Fibroblast of the aortic adventitia (primary cell): Measurements from ENCODE around the gene BAIAP3. TPM values are rescaled to one million over a fixed set of nuclear protein-coding genes. Genes with fewer than 3 reads are reported as not detected.

Experiments used
- DNase-seq: peaks from one replicate; pipeline ENCODE4 v3.0.0-alpha.2; 2010; ENCODE audit warnings: low read depth
- H3K4me3 ChIP-seq: 2 replicates; pipeline ENCODE4 v1.5.1; 2011; ENCODE audit warnings: low read depth, mild to moderate bottlenecking, control low read depth, low read length, moderate library complexity
- CTCF ChIP-seq: IDR thresholded peaks from 2 replicates; pipeline ENCODE4 v1.5.1; 2011; ENCODE audit warnings: mild to moderate bottlenecking, low read length, control low read depth, inconsistent platforms; ENCODE audit not compliant: insufficient read depth
- total RNA-seq: library from RNA; depleted of rRNA; stranded (reverse); fragments of >200 nt; gene quantifications from 2 replicates; pipeline ENCODE4 v1.2.3, GENCODE V29; 2012; ENCODE audit warnings: low replicate concordance

The BAIAP3 gene
- total RNA-seq, 1 donor: 0.09 TPM

- TF ChIP-seq CTCF: no peak
- DNase-seq: no peak
- H3K4me3 ChIP-seq: no peak overlapping the region
Observed at GRCh38 chr16:1354815-1355540, 21.5 kb downstream of the BAIAP3 start.

GRCh38 chr16:1355591-1355990, 22.1 kb downstream of the BAIAP3 start:
- no peak for DNase-seq
- TF ChIP-seq CTCF: no peak
- H3K4me3 ChIP-seq: no peak overlapping the region

DNA sequence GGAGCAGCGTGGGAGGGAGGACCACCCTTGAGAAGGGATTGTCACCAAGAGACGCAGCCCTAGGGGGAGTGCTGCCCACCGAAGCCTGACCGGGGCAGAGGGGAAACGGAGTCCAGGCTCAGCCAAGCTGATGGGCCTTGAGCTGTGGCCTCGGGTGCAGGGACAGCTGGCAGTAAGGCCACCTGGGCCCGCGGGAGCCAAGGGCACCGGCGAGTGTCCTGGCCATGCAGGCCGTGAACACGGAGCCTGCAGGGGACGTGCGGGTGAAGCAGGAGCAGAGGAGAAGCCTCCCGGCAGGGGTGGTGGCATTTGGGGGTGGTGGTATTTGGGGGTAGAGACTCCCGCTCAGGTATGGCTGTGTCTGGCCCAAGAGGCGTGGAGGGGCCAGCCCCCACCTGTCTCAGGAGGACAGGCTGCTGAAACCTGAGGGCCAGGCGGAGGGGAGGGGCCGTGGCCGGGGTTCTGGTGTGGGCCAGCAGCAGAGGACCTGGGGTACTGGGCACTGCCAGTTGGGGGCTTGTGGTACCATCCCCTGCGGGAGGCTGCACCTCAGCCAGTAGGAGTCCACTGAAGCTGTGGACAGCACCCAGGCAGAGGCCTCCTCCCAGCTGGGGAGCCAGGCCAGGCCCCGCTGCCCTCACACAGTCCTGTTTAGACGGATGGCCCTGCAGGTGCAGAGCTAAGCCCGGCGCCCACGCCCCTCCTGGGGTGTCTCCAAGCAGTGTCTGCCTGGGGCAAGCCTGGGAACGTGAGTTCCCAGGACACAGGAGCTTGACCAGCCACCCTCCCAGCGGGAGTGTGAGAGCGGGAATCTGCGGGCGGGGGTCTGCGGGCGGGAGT, 22.8 kb downstream of the BAIAP3 start:
- no peak overlapping the region for H3K4me3 ChIP-seq
- DNase-seq: no peak
- TF ChIP-seq CTCF: no peak

- no peak for DNase-seq
- H3K4me3 ChIP-seq: no peak overlapping the region
- no peak for TF ChIP-seq CTCF
Observed at GRCh38 chr16:1357906-1358566, 24.6 kb downstream of the BAIAP3 start.

DNA sequence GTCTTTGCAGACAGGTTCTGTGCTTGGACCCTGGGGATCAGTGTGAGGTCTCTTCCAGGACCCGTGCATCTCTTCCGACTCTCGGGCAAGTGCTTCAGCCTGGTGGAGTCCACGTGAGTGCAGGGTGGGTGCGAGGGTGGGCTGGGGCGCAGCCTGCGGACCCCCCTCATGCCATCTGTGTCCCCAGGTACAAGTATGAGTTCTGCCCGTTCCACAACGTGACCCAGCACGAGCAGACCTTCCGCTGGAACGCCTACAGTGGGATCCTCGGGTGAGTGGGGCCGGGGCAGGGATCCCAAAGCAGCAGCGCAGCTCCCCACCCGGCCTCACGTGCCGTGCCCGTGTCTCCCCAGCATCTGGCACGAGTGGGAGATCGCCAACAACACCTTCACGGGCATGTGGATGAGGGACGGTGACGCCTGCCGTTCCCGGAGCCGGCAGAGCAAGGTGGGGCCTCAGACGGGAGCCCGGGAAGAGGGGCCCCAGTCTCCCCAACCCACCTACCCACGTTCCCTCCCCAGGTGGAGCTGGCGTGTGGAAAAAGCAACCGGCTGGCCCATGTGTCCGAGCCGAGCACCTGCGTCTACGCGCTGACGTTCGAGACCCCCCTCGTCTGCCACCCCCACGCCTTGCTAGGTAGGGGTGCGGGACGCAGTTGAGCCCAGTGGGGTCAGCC, 28.4 kb downstream of the BAIAP3 start:
- no peak for TF ChIP-seq CTCF
- no peak overlapping the region for H3K4me3 ChIP-seq
- DNase-seq: no peak

DNA sequence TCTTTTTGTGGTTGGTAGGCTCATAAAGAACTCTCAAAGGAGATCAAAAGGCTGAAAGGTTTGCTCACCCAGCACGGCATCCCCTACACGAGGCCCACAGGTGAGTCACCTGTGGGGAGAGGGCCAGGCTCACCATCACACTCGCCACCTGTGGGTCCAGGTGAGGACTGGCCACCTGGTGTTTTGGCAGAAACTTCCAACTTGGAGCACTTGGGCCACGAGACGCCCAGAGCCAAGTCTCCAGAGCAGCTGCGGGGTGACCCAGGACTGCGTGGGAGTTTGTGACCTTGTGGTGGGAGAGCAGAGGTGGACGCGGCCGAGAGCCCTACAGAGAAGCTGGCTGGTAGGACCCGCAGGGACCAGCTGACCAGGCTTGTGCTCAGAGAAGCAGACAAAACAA, 29.4 kb downstream of the BAIAP3 start:
- no peak for DNase-seq
- H3K4me3 ChIP-seq: no peak overlapping the region
- TF ChIP-seq CTCF: no peak
